SK-N-SH (cell line): Measurements from ENCODE around the gene VCP. TPM values are rescaled to one million over a fixed set of nuclear protein-coding genes. Genes with fewer than 3 reads are reported as not detected.

Experiments
- CTCF ChIA-PET: fragments of 300-600, 350-600 bp; formaldehyde crosslinking; extraction: SDS; loops from one replicate; lab custom pipeline; 2021; lab: Yijun Ruan, JAX
- POLR2A ChIA-PET: fragments of 350-600 bp; sonication (Branson Sonifier 250); formaldehyde crosslinking; extraction: SDS; loops from one replicate; lab custom pipeline; 2020; ENCODE audit warnings: antibody characterized with exemption, inconsistent platforms; lab: Yijun Ruan, JAX
- DNase-seq: peaks from one replicate; pipeline ENCODE4 v3.0.0; 2012
- H2AFZ ChIP-seq: fragments of 200-600 bp; sonication (generic); 2 replicates; pipeline ENCODE4 v1.8.1; 2016; ENCODE audit warnings: antibody characterized with exemption, mild to moderate bottlenecking, low read depth
- H3F3A ChIP-seq: fragments of 200-600 bp; sonication (generic); replicated peaks from 2 replicates; pipeline ENCODE3; 2016; ENCODE audit warnings: antibody characterized with exemption, mild to moderate bottlenecking; ENCODE audit not compliant: insufficient read depth
- H3K27ac ChIP-seq, 2 experiments: fragments of 200-500 bp in 1 of 2; fragments of 200-600 bp in 1 of 2; sonication (Bioruptor generic) in 1 of 2; sonication (generic), shearing (Covaris generic) in 1 of 2; 2 replicates each; pipeline versions ENCODE4 v1.5.1 to v1.6.1; 2014 to 2016; ENCODE audit warnings: low read depth in 2 of 2, inconsistent platforms in 1 of 2, low read length in 1 of 2, mild to moderate bottlenecking in 1 of 2, mixed read lengths in 1 of 2
- H3K27me3 ChIP-seq: fragments of 200-600 bp; sonication (generic), shearing (Covaris generic); 2 replicates; pipeline ENCODE4 v1.6.1; 2016; ENCODE audit warnings: mixed run types; ENCODE audit not compliant: insufficient read depth
- H3K36me3 ChIP-seq, 2 experiments: fragments of 200-500 bp in 1 of 2; fragments of 200-600 bp in 1 of 2; sonication (Bioruptor generic) in 1 of 2; sonication (generic) in 1 of 2; replicated peaks in 1 of 2; 2 replicates each; pipeline versions ENCODE3 to v1.5.1; 2014 to 2016; ENCODE audit warnings: low read length in 1 of 2, mild to moderate bottlenecking in 1 of 2; ENCODE audit not compliant: insufficient read depth in 2 of 2, control insufficient read depth in 1 of 2
- H3K4me1 ChIP-seq, 2 experiments: fragments of 200-500 bp in 1 of 2; fragments of 200-600 bp in 1 of 2; sonication (Bioruptor generic) in 1 of 2; sonication (generic), shearing (Covaris generic) in 1 of 2; 2 replicates each; pipeline versions ENCODE4 v1.5.1 to v1.6.1; 2014 to 2016; ENCODE audit warnings: low read depth in 1 of 2, low read length in 1 of 2, mixed run types in 1 of 2; ENCODE audit not compliant: insufficient read depth in 2 of 2, control insufficient read depth in 1 of 2
- H3K4me2 ChIP-seq: fragments of 200-600 bp; sonication (generic), shearing (Covaris generic); 2 replicates; pipeline ENCODE4 v1.6.1; 2017; ENCODE audit warnings: mixed run types
- H3K4me3 ChIP-seq, 2 experiments: fragments of 200-500 bp in 1 of 2; fragments of 200-600 bp in 1 of 2; sonication (Bioruptor generic) in 1 of 2; sonication (generic), shearing (Covaris generic) in 1 of 2; 2 replicates each; pipeline versions ENCODE4 v1.5.1 to v1.8.1; 2014 to 2016; ENCODE audit warnings: low read depth in 2 of 2, inconsistent platforms in 1 of 2, low read length in 1 of 2, mild to moderate bottlenecking in 1 of 2, mixed read lengths in 1 of 2, moderate library complexity in 1 of 2
- H3K79me2 ChIP-seq: fragments of 200-600 bp; sonication (generic); 2 replicates; pipeline ENCODE4 v1.8.1; 2017; ENCODE audit warnings: mild to moderate bottlenecking; ENCODE audit not compliant: insufficient read depth
- H3K9ac ChIP-seq: fragments of 200-600 bp; sonication (generic); 2 replicates; pipeline ENCODE4 v1.6.1; 2017; ENCODE audit warnings: mixed run types
- H3K9me2 ChIP-seq: fragments of 200-600 bp; sonication (generic); 2 replicates; pipeline ENCODE4 v1.6.1; 2017; ENCODE audit warnings: mixed run types
- H3K9me3 ChIP-seq: fragments of 200-600 bp; sonication (generic); 2 replicates; pipeline ENCODE4 v1.6.1; 2017; ENCODE audit warnings: mixed run types, mild to moderate bottlenecking, moderate library complexity
- H4K20me1 ChIP-seq: fragments of 200-600 bp; sonication (generic); 2 replicates; pipeline ENCODE4 v1.6.1; 2017; ENCODE audit warnings: mild to moderate bottlenecking, mixed run types; ENCODE audit not compliant: insufficient read depth
- CTCF ChIP-seq: fragments of 200-600 bp; sonication (generic); IDR thresholded peaks from 2 replicates; pipeline ENCODE4 v1.6.1; 2017; ENCODE audit warnings: antibody characterized with exemption, mild to moderate bottlenecking, moderate library complexity
- ELF1 ChIP-seq: IDR thresholded peaks from 2 replicates; pipeline ENCODE4 v1.4.0; 2012
- GABPA ChIP-seq: IDR thresholded peaks from 2 replicates; pipeline ENCODE4 v1.4.0; 2012; ENCODE audit warnings: low read depth, mild to moderate bottlenecking
- PBX3 ChIP-seq: IDR thresholded peaks from 2 replicates; pipeline ENCODE4; 2012
- RCOR1 ChIP-seq: fragments of 150-350 bp; IDR thresholded peaks from 2 replicates; pipeline ENCODE4 v1.6.1; 2017; ENCODE audit warnings: antibody characterized with exemption, low read length
- RFX5 ChIP-seq: IDR thresholded peaks from 2 replicates; pipeline ENCODE4 v1.6.1; 2012; ENCODE audit warnings: mild to moderate bottlenecking, improper control_type of control experiment, low read length
- SMC3 ChIP-seq: IDR thresholded peaks from 2 replicates; pipeline ENCODE4 v1.6.1; 2012; ENCODE audit warnings: low read depth, low read length, improper control_type of control experiment
- TCF12 ChIP-seq: IDR thresholded peaks from 2 replicates; pipeline ENCODE4 v1.4.0; 2012
- USF2 ChIP-seq: fragments of 150-350 bp; IDR thresholded peaks from 2 replicates; pipeline ENCODE4 v1.6.1; 2017; ENCODE audit warnings: antibody characterized with exemption, low read length, low read depth, borderline replicate concordance
- ZBTB33 ChIP-seq: IDR thresholded peaks from 2 replicates; pipeline ENCODE4 v1.4.0; 2012; ENCODE audit warnings: low read depth, borderline replicate concordance
- WGBS: methylation state at CpG from one replicate; pipeline ENCODE4 v1.1.6; 2017; ENCODE audit warnings: low lambda C conversion rate; 5-methylcytosine and 5-hydroxymethylcytosine counted together
- polyA plus RNA-seq, 3 experiments: library from polyadenylated mRNA; depleted of rRNA; stranded (reverse); fragments of >200 nt; gene quantifications; 2 replicates each; pipeline ENCODE4 v1.2.3, GENCODE V29; 2012

The VCP gene
- polyA plus RNA-seq, 1 of the 3 experiments (the other 2 are of a cell fraction), result 238 TPM

- CTCF ChIA-PET, result interaction anchor here (0.9 kb wide), 1 partner anchor 12 kb away, joined by 3 read pairs; no protein-coding TSS in a partner anchor
- 48% methylated on average over 2 of the region's 2 CpGs for whole genome bisulfite sequencing
Observed at GRCh38 chr9:35014517-35014916, 57.9 kb downstream of the VCP start.

More at GRCh38 chr9:35014517-35014916, 57.9 kb downstream of the VCP start:
- no peak overlapping the region for H3K4me3 ChIP-seq
- TF ChIP-seq TCF12 (no peak), ZBTB33 (no peak), SMC3 (no peak), PBX3 (no peak), ELF1 (no peak), RCOR1 (no peak), GABPA (no peak), CTCF (no peak), USF2 (no peak), RFX5 (no peak)
- DNase-seq, result no peak
- H3K9me2 ChIP-seq, result no peaks in the 10 kb centered on the region
- POLR2A ChIA-PET, result no interaction called here
- H4K20me1 ChIP-seq, result no peaks in the 10 kb centered on the region
- no peak overlapping the region for H3K27ac ChIP-seq
- peaks cover 17% of the 10 kb centered on the region; the same call in 1 of the 2 replicates for H3K9me3 ChIP-seq
- H3K79me2 ChIP-seq, result no peaks in the 10 kb centered on the region
- H3K4me2 ChIP-seq, result no peak overlapping the region
- no peak overlapping the region for H3K9ac ChIP-seq
- H3F3A ChIP-seq, result peaks cover 4% of the 10 kb centered on the region
- H3K27me3 ChIP-seq, result no peaks in the 10 kb centered on the region
- no peak overlapping the region for H2AFZ ChIP-seq
- peaks cover 0 to 57% of the 10 kb centered on the region in 2 experiments for H3K36me3 ChIP-seq
- no peaks in the 10 kb centered on the region for H3K4me1 ChIP-seq
